Neural progenitor cell (in vitro differentiated cells): ENCODE measurements around the gene TCOF1. TPM values are rescaled to one million over a fixed set of nuclear protein-coding genes. Genes with fewer than 3 reads are reported as not detected.

ENCODE experiments used
- DNase-seq: peaks from one replicate; pipeline ENCODE4 v3.0.0-alpha.2; 2016; ENCODE audit warnings: low spot score
- H2AFZ ChIP-seq: fragments of 200-600 bp; sonication (generic); replicated peaks from 2 replicates; pipeline ENCODE4 v1.6.1; 2016; ENCODE audit warnings: antibody characterized with exemption
- H3F3A ChIP-seq: fragments of 200-600 bp; sonication (generic); 2 replicates; pipeline ENCODE4 v1.6.1; 2016; ENCODE audit warnings: antibody characterized with exemption, low read depth
- H3K27ac ChIP-seq: fragments of 200-600 bp; sonication (generic); 2 replicates; pipeline ENCODE4 v1.5.1; 2016; ENCODE audit warnings: mild to moderate bottlenecking
- H3K27me3 ChIP-seq: fragments of 200-600 bp; sonication (generic); 2 replicates; pipeline ENCODE4 v1.6.1; 2016; ENCODE audit warnings: mild to moderate bottlenecking, moderate library complexity
- H3K36me3 ChIP-seq: fragments of 200-600 bp; sonication (generic); 2 replicates; pipeline ENCODE4 v1.5.1; 2016
- H3K4me1 ChIP-seq: fragments of 200-600 bp; sonication (generic); 2 replicates; pipeline ENCODE4 v1.6.1; 2016; ENCODE audit warnings: mixed run types
- H3K4me2 ChIP-seq: fragments of 200-600 bp; sonication (generic); 2 replicates; pipeline ENCODE4 v1.6.1; 2016
- H3K4me3 ChIP-seq: fragments of 200-600 bp; sonication (generic); 2 replicates; pipeline ENCODE4 v1.5.1; 2016
- H3K79me2 ChIP-seq: fragments of 200-600 bp; sonication (generic); 2 replicates; pipeline ENCODE4 v1.6.1; 2016; ENCODE audit warnings: low read depth
- H3K9ac ChIP-seq: fragments of 200-600 bp; sonication (generic); 2 replicates; pipeline ENCODE4 v1.6.1; 2016
- H3K9me3 ChIP-seq: fragments of 200-600 bp; sonication (generic); 2 replicates; pipeline ENCODE4 v1.5.1; 2016; ENCODE audit warnings: low read depth
- H4K20me1 ChIP-seq: fragments of 200-600 bp; sonication (generic); 2 replicates; pipeline ENCODE4 v1.6.1; 2016; ENCODE audit warnings: low read depth
- H3K27ac Mint-ChIP-seq: 3 replicates; pipeline ENCODE4 v1.8.0; 2021; ENCODE audit warnings: mixed read lengths
- H3K27me3 Mint-ChIP-seq: 2 replicates; pipeline ENCODE4 v1.8.0; 2022; ENCODE audit warnings: low read depth, mild to moderate bottlenecking, inconsistent platforms, moderate library complexity, mixed read lengths; ENCODE audit not compliant: insufficient read depth
- H3K36me3 Mint-ChIP-seq: 3 replicates; pipeline ENCODE4 v1.8.0; 2021; ENCODE audit warnings: mixed read lengths
- H3K4me1 Mint-ChIP-seq: 3 replicates; pipeline ENCODE4 v1.8.0; 2021; ENCODE audit warnings: mixed read lengths
- H3K4me3 Mint-ChIP-seq: 3 replicates; pipeline ENCODE4 v1.8.0; 2021; ENCODE audit warnings: mild to moderate bottlenecking, moderate library complexity, mixed read lengths
- H3K9me3 Mint-ChIP-seq: 3 replicates; pipeline ENCODE4 v1.8.0; 2020; ENCODE audit warnings: mixed read lengths
- EZH2 ChIP-seq: fragments of 200-600 bp; sonication (generic); IDR thresholded peaks from 2 replicates; pipeline ENCODE4 v1.6.1; 2017; ENCODE audit warnings: antibody characterized with exemption, mild to moderate bottlenecking, moderate library complexity
- EZH2phosphoT487 ChIP-seq: fragments of 200-600 bp; sonication (generic); IDR thresholded peaks from 2 replicates; pipeline ENCODE4 v1.6.1; 2017; ENCODE audit warnings: antibody characterized with exemption
- total RNA-seq: library from RNA; depleted of rRNA; stranded (reverse); fragments of >200 nt; gene quantifications from 2 replicates; pipeline ENCODE4 v1.2.3, GENCODE V29; 2015; ENCODE audit warnings: low replicate concordance
- TF ChIP-seq, protein P1 (sequence below): fragments of 200-600 bp; sonication (generic); IDR thresholded peaks from 2 replicates; pipeline ENCODE4 v1.5.1; 2017; ENCODE audit warnings: antibody characterized with exemption, mild to moderate bottlenecking

Gene TCOF1
- total RNA-seq, 1 donor from 2014 or later: 37.9 TPM

GRCh38 chr5:150410524-150411244, 53.2 kb downstream of the TCOF1 start:
- Histone ChIP-seq H3K36me3 (no peaks in the 10 kb centered on the region), H3K27ac (no peak overlapping the region)
- H3K4me1 Mint-ChIP-seq: peaks cover 27% of the 10 kb centered on the region

GRCh38 chr5:150411245-150411979, 53.9 kb downstream of the TCOF1 start:
- H3K4me3 ChIP-seq: no peak overlapping the region
- H3K27ac Mint-ChIP-seq: no peak overlapping the region
- TF ChIP-seq, protein P1, sequence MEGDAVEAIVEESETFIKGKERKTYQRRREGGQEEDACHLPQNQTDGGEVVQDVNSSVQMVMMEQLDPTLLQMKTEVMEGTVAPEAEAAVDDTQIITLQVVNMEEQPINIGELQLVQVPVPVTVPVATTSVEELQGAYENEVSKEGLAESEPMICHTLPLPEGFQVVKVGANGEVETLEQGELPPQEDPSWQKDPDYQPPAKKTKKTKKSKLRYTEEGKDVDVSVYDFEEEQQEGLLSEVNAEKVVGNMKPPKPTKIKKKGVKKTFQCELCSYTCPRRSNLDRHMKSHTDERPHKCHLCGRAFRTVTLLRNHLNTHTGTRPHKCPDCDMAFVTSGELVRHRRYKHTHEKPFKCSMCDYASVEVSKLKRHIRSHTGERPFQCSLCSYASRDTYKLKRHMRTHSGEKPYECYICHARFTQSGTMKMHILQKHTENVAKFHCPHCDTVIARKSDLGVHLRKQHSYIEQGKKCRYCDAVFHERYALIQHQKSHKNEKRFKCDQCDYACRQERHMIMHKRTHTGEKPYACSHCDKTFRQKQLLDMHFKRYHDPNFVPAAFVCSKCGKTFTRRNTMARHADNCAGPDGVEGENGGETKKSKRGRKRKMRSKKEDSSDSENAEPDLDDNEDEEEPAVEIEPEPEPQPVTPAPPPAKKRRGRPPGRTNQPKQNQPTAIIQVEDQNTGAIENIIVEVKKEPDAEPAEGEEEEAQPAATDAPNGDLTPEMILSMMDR: no peak
- TF ChIP-seq EZH2phosphoT487 (no peak), EZH2 (no peak)
- no peak overlapping the region for H3K4me2 ChIP-seq
- no peaks in the 10 kb centered on the region for H3K9me3 Mint-ChIP-seq
- H3K79me2 ChIP-seq: no peaks in the 10 kb centered on the region
- H4K20me1 ChIP-seq: no peaks in the 10 kb centered on the region
- H3K27me3 ChIP-seq: no peaks in the 10 kb centered on the region
- no peaks in the 10 kb centered on the region for H3K36me3 Mint-ChIP-seq
- peaks cover 2% of the 10 kb centered on the region for H3K27me3 Mint-ChIP-seq
- peak; percentile 21 for DNase-seq
- no peak overlapping the region for H3K4me3 Mint-ChIP-seq
- H3F3A ChIP-seq: peaks cover 32% of the 10 kb centered on the region
- no peak overlapping the region for H3K9ac ChIP-seq
- no peak overlapping the region for H2AFZ ChIP-seq
- H3K4me1 ChIP-seq: peaks cover 20% of the 10 kb centered on the region
- no peaks in the 10 kb centered on the region for H3K9me3 ChIP-seq
- no peaks in the 10 kb centered on the region for H3K36me3 ChIP-seq
- H3K27ac ChIP-seq: no peak overlapping the region
- peaks cover 27% of the 10 kb centered on the region for H3K4me1 Mint-ChIP-seq

More at GRCh38 chr5:150410524-150411244, 53.2 kb downstream of the TCOF1 start:
- no peaks in the 10 kb centered on the region for H3K27me3 ChIP-seq
- no peaks in the 10 kb centered on the region for H3K9me3 ChIP-seq
- Mint-ChIP-seq H3K36me3 (no peaks in the 10 kb centered on the region), H3K4me3 (peak overlapping the region; percentile 48), H3K9me3 (no peaks in the 10 kb centered on the region), H3K27ac (peak overlapping the region; percentile 46), H3K27me3 (peaks cover 5% of the 10 kb centered on the region)
- H4K20me1 ChIP-seq: no peaks in the 10 kb centered on the region
- no peaks in the 10 kb centered on the region for H3K79me2 ChIP-seq
- H2AFZ ChIP-seq: peak overlapping the region; percentile 65
- peaks cover 32% of the 10 kb centered on the region for H3F3A ChIP-seq
- peak overlapping the region; percentile 61 for H3K4me2 ChIP-seq
- H3K4me1 ChIP-seq: peaks cover 20% of the 10 kb centered on the region
- TF ChIP-seq EZH2 (no peak), EZH2phosphoT487 (no peak)
- TF ChIP-seq, protein P1: no peak
- no peak overlapping the region for H3K9ac ChIP-seq
- DNase-seq: peak; percentile 87
- no peak overlapping the region for H3K4me3 ChIP-seq

DNA sequence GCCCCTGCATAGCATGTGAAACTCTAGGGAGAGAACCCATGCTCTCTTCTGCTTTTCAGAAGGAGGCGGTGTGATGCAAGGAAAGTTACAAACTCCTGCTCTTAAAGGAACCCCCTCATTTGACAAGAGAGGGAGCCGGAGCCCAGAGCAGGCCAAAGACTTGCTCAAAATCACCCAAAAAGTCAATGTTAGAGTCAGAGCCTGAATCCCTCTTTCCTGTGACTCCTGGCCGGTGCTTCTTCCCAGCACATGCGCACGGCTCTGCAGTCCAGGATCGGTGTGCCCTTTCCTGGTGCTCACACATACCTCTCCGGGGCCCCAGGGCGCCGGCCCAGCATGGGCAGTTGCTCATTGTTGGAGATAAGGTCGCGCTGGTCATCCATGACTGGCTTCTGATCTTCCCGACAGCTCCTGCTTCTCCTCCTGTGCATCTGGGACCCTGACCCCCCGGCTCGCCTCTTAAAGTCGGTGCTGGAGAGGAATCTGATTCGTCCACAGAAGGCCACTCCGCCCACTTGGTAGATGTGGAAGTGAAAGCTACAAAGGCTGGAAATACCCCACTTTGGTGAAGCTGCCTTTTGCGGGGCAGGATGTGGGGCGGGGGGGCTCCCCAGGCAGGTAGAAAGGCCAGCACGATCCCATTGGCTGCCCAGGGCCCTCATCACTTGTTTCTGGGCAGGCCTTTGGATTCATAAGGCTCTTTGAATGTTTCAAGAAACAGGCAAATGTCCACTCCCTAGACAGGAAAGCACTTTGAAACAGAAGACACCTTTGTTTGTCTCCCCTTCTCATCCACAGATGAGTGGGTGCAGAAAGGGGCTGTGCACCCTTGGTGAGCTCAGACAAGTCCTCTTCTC, 55.0 kb downstream of the TCOF1 start, which contains the start of gene CD74:
CD74 (minus strand) TSS at position 592 of the 857 bp plus-strand sequence; CDS start at position 431, 161 bp downstream.
- Histone ChIP-seq H3K4me1 (peaks cover 20% of the 10 kb centered on the region), H2AFZ (peak within 1 kb of the TSS; percentile 100), H4K20me1 (no peaks in the 10 kb centered on the region), H3K9me3 (no peaks in the 10 kb centered on the region), H3K27me3 (no peaks in the 10 kb centered on the region), H3K4me2 (peak within 1 kb of the TSS; percentile 69), H3F3A (peaks cover 32% of the 10 kb centered on the region), H3K4me3 (peak within 1 kb of the TSS; percentile 36), H3K9ac (no peak within 1 kb of the TSS), H3K36me3 (no peaks in the 10 kb centered on the region), H3K27ac (peak within 1 kb of the TSS; percentile 33), H3K79me2 (no peaks in the 10 kb centered on the region)
- H3K4me3 Mint-ChIP-seq: peak within 1 kb of the TSS; percentile 58
- TF ChIP-seq EZH2phosphoT487: no peak
- TF ChIP-seq EZH2: no peak
- TF ChIP-seq, protein P1: no peak
- DNase-seq: peak; percentile 67
- peaks cover 27% of the 10 kb centered on the region for H3K4me1 Mint-ChIP-seq
- H3K36me3 Mint-ChIP-seq: no peaks in the 10 kb centered on the region
- no peaks in the 10 kb centered on the region for H3K27me3 Mint-ChIP-seq
- no peak within 1 kb of the TSS for H3K27ac Mint-ChIP-seq
- H3K9me3 Mint-ChIP-seq: no peaks in the 10 kb centered on the region
